Transverse colon (tissue), 4 donors: ENCODE results near the gene PRG2. TPM values are rescaled to one million over a fixed set of nuclear protein-coding genes. Genes with fewer than 3 reads are reported as not detected.

ENCODE experiments used
- DNase-seq: peaks from one replicate; pipeline ENCODE4 v3.0.0-alpha.2; 2019
- H3K27ac ChIP-seq, 4 donors: fragments of 200-600 bp; sonication (generic); 2 replicates each; pipeline ENCODE4 v1.5.1; 2016 to 2018; ENCODE audit warnings: inconsistent platforms in 4 of 4
- H3K27me3 ChIP-seq: fragments of 200-600 bp; sonication (generic); 2 replicates; pipeline ENCODE4 v1.5.1; 2017; ENCODE audit warnings: inconsistent platforms
- H3K36me3 ChIP-seq, 4 donors: fragments of 200-600 bp; sonication (generic); 2 replicates each; pipeline ENCODE4 v1.5.1; 2017 to 2019; ENCODE audit warnings: inconsistent platforms in 4 of 4
- H3K4me1 ChIP-seq, 4 donors: fragments of 200-600 bp; sonication (generic); 2 replicates each; pipeline ENCODE4 v1.5.1; 2017 to 2020; ENCODE audit warnings: inconsistent platforms in 4 of 4
- H3K4me3 ChIP-seq, 4 donors: fragments of 200-600 bp; sonication (generic); 1 replicate in 1 of 4; 2 replicates in 3 of 4; pipeline versions ENCODE4 v1.5.1 to v1.6.1; 2017 to 2019; ENCODE audit warnings: inconsistent platforms in 4 of 4
- H3K9me3 ChIP-seq, 2 donors: fragments of 200-600 bp; sonication (generic); 2 replicates each; pipeline ENCODE4 v1.5.1; 2017 to 2019; ENCODE audit warnings: inconsistent platforms in 2 of 2
- EP300 ChIP-seq: sonication (generic); formaldehyde crosslinking; IDR thresholded peaks from one replicate; pipeline ENCODE4 v1.6.1; 2017; ENCODE audit warnings: antibody characterized with exemption, low read depth
- POLR2A ChIP-seq: fragments of 450-650 bp; IDR thresholded peaks from one replicate; pipeline ENCODE4 v1.6.1; 2016; ENCODE audit warnings: antibody characterized with exemption, mild to moderate bottlenecking, moderate library complexity
- POLR2AphosphoS5 ChIP-seq, 3 donors: sonication (generic); formaldehyde crosslinking; IDR thresholded peaks; one replicate each; pipeline ENCODE4 v1.6.1; 2016; ENCODE audit warnings: antibody characterized with exemption in 3 of 3
- WGBS, 2 donors: methylation state at CpG; one replicate each; pipeline ENCODE4 v1.1.5; 2018; ENCODE audit warnings: low coverage in 1 of 2; 5-methylcytosine and 5-hydroxymethylcytosine counted together
- in situ Hi-C, 4 donors: fragments of 200-750 bp; cut with MboI; loops; one replicate each; pipeline versions ENCODE4 v1.15.0 to v1.15.1; 2017; ENCODE audit warnings: low sequenced_read_pairs in 3 of 4, low pct_ligation_motif_present in 1 of 4, low pct_unique_long_range_greater_than_20kb in 1 of 4
- intact Hi-C: fragments of 100-400 bp; cut with DNase I; formaldehyde crosslinking; loops from one replicate; pipeline ENCODE4 v1.15.1; 2023; ENCODE audit warnings: low total_unique reads
- total RNA-seq, 4 donors: library from RNA; depleted of rRNA; stranded (reverse); fragments of >200 nt; gene quantifications; one replicate each; pipeline ENCODE4 v1.1.0, GENCODE V29; 2016
- TF ChIP-seq, protein P1 (sequence below), 5 experiments: fragments of 200-600 bp in 3 of 5; fragments of 450-650 bp in 2 of 5; sonication (generic) in 3 of 5; IDR thresholded peaks; 1 replicate in 2 of 5; 2 replicates in 3 of 5; pipeline ENCODE4 v1.5.1; 2016 to 2017; ENCODE audit warnings: antibody characterized with exemption in 5 of 5, inconsistent platforms in 3 of 5, mild to moderate bottlenecking in 2 of 5, moderate library complexity in 1 of 5

The PRG2 gene
- total RNA-seq, 4 donors from 2014 or later: not detected

DNA sequence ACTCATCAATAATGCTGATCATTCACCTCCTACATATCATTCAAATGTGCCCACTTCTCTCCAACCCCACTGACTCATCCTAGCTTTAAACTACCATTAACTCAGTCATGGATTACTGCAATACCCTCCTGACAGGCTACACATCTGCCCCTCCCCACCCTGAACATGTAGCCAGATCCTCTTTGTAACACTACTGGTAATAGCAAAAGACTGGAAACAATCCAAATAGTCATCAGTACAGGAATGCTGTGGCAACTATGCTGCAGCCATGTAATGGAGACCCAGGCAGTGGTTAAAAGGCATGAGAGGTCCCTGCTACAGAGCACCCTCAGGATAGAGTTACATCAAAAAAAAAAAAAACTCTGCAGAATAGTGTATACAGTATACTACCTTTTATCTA, 19.8 kb upstream of the PRG2 start:
- Histone ChIP-seq H3K36me3 (no peaks in the 10 kb centered on the region), H3K4me1 (peaks cover 0 to 7% (median 0%) of the 10 kb centered on the region in 4 donors), H3K27me3 (no peaks in the 10 kb centered on the region), H3K9me3 (no peaks in the 10 kb centered on the region), H3K27ac (no peak overlapping the region), H3K4me3 (no peak overlapping the region)
- intact Hi-C loops: no loop called here
- TF ChIP-seq POLR2A (no peak), EP300 (no peak), POLR2AphosphoS5 (IDR thresholded peaks at IDR 0.05) (no peak)
- TF ChIP-seq, protein P1, sequence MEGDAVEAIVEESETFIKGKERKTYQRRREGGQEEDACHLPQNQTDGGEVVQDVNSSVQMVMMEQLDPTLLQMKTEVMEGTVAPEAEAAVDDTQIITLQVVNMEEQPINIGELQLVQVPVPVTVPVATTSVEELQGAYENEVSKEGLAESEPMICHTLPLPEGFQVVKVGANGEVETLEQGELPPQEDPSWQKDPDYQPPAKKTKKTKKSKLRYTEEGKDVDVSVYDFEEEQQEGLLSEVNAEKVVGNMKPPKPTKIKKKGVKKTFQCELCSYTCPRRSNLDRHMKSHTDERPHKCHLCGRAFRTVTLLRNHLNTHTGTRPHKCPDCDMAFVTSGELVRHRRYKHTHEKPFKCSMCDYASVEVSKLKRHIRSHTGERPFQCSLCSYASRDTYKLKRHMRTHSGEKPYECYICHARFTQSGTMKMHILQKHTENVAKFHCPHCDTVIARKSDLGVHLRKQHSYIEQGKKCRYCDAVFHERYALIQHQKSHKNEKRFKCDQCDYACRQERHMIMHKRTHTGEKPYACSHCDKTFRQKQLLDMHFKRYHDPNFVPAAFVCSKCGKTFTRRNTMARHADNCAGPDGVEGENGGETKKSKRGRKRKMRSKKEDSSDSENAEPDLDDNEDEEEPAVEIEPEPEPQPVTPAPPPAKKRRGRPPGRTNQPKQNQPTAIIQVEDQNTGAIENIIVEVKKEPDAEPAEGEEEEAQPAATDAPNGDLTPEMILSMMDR (IDR thresholded peaks at IDR 0.05): no peak
- no peak for DNase-seq
- in situ Hi-C loops: no loop called here

DNA sequence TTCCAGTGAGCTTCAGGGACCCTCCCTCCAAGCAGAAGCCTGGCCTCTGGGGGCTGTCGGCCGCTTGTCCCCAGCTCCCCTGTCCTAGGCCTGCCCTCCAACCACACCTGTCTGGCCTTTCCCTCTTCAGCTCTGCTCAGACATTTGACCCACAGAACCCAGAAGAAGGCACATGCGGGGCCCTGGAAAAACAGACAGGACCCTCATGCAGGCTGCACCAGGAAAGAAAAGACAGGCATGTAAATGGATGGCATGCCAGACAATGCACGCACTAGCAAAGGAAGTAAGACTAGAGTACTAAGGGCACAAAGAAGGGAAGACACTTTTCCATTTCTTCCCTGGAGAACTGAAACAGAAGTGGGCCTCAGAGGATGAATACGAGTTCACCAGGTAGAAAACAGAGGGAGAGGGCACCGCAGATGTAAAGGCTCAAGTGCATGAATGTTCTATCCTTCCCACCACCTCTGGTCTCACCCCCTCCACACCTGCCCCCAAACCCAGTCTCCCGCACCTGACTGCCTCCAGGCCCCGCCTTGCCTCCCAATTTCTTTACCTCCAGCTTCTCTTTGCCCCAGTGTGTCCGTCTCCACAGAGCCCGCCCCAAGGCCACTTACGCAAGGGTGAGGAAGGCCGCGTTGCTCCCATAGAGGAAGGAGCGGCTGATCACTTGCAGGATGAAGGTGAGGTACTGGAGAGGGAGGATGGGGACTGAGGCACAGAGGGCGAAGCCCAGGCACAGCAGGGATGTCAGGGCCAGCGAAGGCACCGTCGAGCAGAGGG, 19.1 kb upstream of the PRG2 start:
- in situ Hi-C loops: no loop called here
- no peak overlapping the region for H3K27ac ChIP-seq

DNA sequence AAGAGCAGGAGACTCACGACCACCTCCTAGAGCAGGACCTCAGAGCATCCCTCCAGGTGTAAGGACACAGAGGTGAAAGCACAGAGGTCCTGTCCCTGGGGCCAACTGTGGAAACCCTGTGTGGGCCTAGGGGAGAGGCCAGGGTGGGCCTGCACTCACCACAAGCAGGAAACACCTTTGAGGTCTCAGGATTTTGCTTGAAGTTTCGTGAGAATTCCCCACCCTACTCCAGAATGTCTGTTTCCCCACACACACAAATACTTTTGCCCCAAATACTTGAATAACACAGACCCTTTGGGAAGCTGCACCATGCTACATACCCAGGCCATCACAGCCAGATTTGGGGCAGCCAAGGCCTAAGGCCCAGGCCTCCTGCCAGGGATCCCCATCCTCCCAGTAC, 18.3 kb upstream of the PRG2 start:
- Histone ChIP-seq H3K36me3 (no peaks in the 10 kb centered on the region), H3K27me3 (no peaks in the 10 kb centered on the region), H3K4me3 (no peak overlapping the region), H3K4me1 (peaks cover 0 to 7% (median 0%) of the 10 kb centered on the region in 4 donors), H3K9me3 (no peaks in the 10 kb centered on the region), H3K27ac (no peak overlapping the region)
- DNase-seq: no peak
- in situ Hi-C loops: no loop called here
- WGBS, 2 donors: 61% methylated on average over 2 of the region's 2 CpGs; no CpG with 5 or more reads in 1 of the 2 donors
- intact Hi-C loops: no loop called here
- TF ChIP-seq EP300 (no peak), POLR2A (no peak), POLR2AphosphoS5 (IDR thresholded peaks at IDR 0.05) (no peak)
- TF ChIP-seq, protein P1 (IDR thresholded peaks at IDR 0.05): no peak

More for the DNA sequence above, 19.1 kb upstream of the PRG2 start:
- Histone ChIP-seq H3K36me3 (no peaks in the 10 kb centered on the region), H3K4me3 (no peak overlapping the region), H3K4me1 (peaks cover 0 to 7% (median 0%) of the 10 kb centered on the region in 4 donors), H3K27me3 (no peaks in the 10 kb centered on the region), H3K9me3 (no peaks in the 10 kb centered on the region)
- WGBS, 2 donors: 97 to 100% methylated on average over 1 to 18 of the region's 18 CpGs
- no peak for TF ChIP-seq POLR2AphosphoS5 (IDR thresholded peaks at IDR 0.05)
- TF ChIP-seq, protein P1 (IDR thresholded peaks at IDR 0.05): no peak
- TF ChIP-seq POLR2A: no peak
- TF ChIP-seq EP300: no peak
- no peak for DNase-seq
- intact Hi-C loops: no loop called here

DNA sequence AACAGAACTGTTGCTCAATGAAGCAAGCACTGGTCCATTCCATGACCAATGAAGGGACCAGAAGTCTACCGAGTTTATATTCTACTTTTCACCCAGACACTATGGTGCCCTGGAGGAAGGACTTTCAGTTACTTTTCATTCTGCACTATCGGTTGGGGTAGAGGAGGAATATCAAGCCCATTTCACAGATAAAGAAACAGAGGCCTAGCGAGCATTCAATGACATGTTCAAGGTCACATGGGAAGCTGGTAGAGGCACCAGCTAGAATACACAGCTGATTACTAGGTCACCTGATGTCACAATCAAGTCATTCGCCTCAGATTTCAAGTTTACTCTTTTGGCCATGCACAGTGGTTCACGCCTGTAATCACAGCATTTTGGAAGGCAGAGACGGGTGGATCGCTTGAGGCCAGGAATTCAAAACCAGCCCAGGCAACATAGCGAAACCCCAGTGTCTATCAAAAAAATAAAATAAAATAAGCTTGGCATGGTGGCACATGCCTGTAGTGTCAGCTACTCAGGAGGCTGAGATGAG, 17.6 kb upstream of the PRG2 start:
- Histone ChIP-seq H3K4me3 (no peak overlapping the region), H3K36me3 (no peaks in the 10 kb centered on the region), H3K9me3 (no peaks in the 10 kb centered on the region), H3K27ac (no peak overlapping the region), H3K27me3 (no peaks in the 10 kb centered on the region), H3K4me1 (peaks cover 0 to 7% (median 0%) of the 10 kb centered on the region in 4 donors)
- no peak for DNase-seq
- TF ChIP-seq EP300: no peak
- TF ChIP-seq, protein P1 (IDR thresholded peaks at IDR 0.05): no peak
- TF ChIP-seq POLR2A: no peak
- TF ChIP-seq POLR2AphosphoS5 (IDR thresholded peaks at IDR 0.05): no peak
- intact Hi-C loops (no loop called here), in situ Hi-C loops (no loop called here)
- WGBS, 2 donors: 91 to 92% methylated on average over 7 to 8 of the region's 8 CpGs
